Measurements from ENCODE around the gene MLH3. TPM values are rescaled to one million over a fixed set of nuclear protein-coding genes. Genes with fewer than 3 reads are reported as not detected.

MLH3 gene
- total RNA-seq, 1 donor from 2014 or later = 47.0 TPM

DNA sequence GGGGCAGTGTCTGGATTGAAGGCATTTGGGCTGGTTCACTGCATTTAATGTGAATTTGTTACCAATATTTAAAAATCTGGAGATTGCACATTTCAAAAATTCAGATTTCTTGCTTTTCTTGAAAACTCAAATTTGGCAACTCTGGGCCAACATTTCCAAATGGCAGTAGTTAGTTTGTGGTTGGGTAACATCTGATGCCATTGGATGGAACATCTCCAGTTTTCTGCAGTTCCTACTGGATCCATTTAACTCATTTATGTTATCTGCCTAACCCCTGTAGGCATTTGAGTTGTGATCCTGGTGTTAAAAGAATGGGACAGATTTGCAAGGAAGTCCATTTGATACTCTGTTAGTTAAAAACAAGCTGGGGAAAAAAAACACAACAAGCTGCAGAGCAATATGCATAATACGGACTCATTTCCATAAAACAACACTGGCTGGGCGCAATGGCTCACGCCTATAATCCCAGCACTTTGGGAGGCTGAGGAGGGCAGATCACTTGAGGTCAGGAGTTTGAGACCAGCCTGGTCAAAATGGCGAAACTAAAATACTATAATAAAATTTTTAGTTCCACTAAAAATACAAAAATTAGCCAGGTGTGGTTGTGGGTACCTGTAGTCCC, 40.7 kb downstream of the MLH3 start:
- Mint-ChIP-seq H3K27me3 (ENCODE audit: low read depth) (no peaks in the 10 kb centered on the region), H3K4me1 (no peaks in the 10 kb centered on the region), H3K4me3 (no peak overlapping the region), H3K9me3 (no peaks in the 10 kb centered on the region), H3K36me3 (peaks cover 36% of the 10 kb centered on the region), H3K27ac (no peak overlapping the region)
- no peak for DNase-seq (ENCODE audit: low spot score in 2 of 2, unreplicated experiment in 2 of 2)
- TF ChIP-seq, protein P1, sequence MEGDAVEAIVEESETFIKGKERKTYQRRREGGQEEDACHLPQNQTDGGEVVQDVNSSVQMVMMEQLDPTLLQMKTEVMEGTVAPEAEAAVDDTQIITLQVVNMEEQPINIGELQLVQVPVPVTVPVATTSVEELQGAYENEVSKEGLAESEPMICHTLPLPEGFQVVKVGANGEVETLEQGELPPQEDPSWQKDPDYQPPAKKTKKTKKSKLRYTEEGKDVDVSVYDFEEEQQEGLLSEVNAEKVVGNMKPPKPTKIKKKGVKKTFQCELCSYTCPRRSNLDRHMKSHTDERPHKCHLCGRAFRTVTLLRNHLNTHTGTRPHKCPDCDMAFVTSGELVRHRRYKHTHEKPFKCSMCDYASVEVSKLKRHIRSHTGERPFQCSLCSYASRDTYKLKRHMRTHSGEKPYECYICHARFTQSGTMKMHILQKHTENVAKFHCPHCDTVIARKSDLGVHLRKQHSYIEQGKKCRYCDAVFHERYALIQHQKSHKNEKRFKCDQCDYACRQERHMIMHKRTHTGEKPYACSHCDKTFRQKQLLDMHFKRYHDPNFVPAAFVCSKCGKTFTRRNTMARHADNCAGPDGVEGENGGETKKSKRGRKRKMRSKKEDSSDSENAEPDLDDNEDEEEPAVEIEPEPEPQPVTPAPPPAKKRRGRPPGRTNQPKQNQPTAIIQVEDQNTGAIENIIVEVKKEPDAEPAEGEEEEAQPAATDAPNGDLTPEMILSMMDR (IDR thresholded peaks at IDR 0.05; ENCODE audit: unreplicated experiment) = no peak

DNA sequence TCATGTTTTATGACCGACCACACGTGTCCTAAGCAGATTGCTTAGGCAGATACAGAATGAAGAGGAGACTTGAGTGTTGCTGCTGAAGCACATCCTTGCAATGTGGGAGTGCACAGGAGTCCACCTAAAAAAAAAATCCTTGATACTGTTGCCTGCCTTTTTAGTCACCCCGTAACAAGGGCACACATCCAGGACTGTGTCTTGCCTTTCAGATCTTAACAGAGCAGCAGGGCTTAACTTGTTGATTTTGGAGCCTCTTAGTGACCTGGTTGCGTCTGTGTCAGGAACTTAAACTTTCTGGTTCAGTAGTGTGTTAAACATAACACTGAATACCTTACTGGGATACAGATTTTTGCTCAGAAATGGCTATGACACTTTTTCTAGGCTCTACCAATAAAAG, 42.1 kb downstream of the MLH3 start:
- Mint-ChIP-seq H3K4me3 (no peak overlapping the region), H3K9me3 (no peaks in the 10 kb centered on the region), H3K27me3 (ENCODE audit: low read depth) (no peaks in the 10 kb centered on the region), H3K36me3 (peaks cover 42% of the 10 kb centered on the region), H3K4me1 (peaks cover 5% of the 10 kb centered on the region), H3K27ac (no peak overlapping the region)
- TF ChIP-seq, protein P1 (IDR thresholded peaks at IDR 0.05; ENCODE audit: unreplicated experiment) = no peak
- DNase-seq (ENCODE audit: low spot score in 2 of 2, unreplicated experiment in 2 of 2) = no peak

DNA sequence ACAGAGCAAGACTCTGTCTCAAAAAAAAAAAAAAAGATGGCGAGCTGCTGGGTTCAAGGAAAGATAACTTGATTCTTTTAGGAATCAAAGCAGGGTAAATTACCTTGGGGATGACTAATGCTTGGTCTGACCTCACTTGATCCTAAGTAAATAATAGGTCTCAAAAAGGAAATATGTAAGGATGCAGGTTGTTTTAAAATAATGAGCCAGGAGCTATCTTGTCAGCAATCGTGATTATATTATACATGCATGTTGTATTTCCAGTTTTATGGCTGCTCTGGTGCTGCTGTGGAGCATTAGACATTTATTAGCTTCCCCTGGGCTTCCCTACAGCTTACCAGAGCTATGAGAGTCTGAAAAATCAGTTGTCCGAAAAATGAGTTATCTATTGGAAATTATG, 45.9 kb downstream of the MLH3 start:
- peaks cover 36% of the 10 kb centered on the region for H3K36me3 Mint-ChIP-seq
- TF ChIP-seq, protein P1 (IDR thresholded peaks at IDR 0.05; ENCODE audit: unreplicated experiment) = no peak
- no peaks in the 10 kb centered on the region for H3K27me3 Mint-ChIP-seq (ENCODE audit: low read depth)
- no peak for DNase-seq (ENCODE audit: low spot score in 2 of 2, unreplicated experiment in 2 of 2)
- no peak overlapping the region for H3K27ac Mint-ChIP-seq
- peaks cover 22% of the 10 kb centered on the region for H3K4me1 Mint-ChIP-seq
- H3K4me3 Mint-ChIP-seq = no peak overlapping the region
- H3K9me3 Mint-ChIP-seq = peaks cover 5% of the 10 kb centered on the region

DNA sequence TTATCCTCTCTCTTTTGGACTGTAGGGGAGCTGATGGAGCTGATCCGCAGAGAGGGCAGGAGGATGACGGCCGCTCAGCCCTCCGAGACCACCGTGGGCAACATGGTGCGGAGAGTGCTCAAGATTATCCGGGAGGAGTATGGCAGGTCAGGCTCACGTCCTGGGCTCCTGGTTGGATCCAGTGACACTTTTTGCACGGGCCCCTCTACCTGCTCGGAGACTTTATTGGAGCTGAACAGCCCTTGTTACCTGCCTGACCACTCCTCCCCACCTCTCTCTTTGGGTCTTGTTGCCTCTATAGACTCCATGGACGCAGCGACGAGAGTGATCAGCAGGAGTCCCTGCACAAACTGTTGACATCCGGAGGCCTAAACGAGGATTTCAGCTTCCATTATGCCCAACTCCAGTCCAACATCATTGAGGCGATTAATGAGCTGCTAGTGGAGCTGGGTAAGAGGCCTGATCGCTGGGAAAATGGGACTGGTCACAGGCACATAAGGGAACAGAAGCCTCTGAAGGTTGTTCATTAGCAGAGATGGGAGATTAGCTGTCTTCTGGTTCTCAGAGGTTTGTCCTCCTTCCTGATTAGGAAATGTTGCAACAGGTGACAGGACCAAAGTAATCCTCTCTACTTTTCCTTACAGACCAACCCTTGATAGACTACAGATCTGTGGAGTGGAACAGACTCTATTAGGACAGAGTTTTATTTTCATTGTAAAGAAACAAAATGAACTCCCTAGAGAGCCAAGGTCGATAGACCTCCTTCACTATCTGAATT, 47.8 kb downstream of the MLH3 start:
- Mint-ChIP-seq H3K27ac (peak overlapping the region; percentile 98), H3K4me1 (peaks cover 22% of the 10 kb centered on the region), H3K27me3 (ENCODE audit: low read depth) (no peaks in the 10 kb centered on the region), H3K9me3 (peaks cover 5% of the 10 kb centered on the region), H3K4me3 (peak overlapping the region; percentile 99), H3K36me3 (peaks cover 29% of the 10 kb centered on the region)
- TF ChIP-seq, protein P1 (IDR thresholded peaks at IDR 0.05; ENCODE audit: unreplicated experiment) = no peak
- peak in 1 of 2 experiments; percentile 39 for DNase-seq (ENCODE audit: low spot score in 2 of 2, unreplicated experiment in 2 of 2)

DNA sequence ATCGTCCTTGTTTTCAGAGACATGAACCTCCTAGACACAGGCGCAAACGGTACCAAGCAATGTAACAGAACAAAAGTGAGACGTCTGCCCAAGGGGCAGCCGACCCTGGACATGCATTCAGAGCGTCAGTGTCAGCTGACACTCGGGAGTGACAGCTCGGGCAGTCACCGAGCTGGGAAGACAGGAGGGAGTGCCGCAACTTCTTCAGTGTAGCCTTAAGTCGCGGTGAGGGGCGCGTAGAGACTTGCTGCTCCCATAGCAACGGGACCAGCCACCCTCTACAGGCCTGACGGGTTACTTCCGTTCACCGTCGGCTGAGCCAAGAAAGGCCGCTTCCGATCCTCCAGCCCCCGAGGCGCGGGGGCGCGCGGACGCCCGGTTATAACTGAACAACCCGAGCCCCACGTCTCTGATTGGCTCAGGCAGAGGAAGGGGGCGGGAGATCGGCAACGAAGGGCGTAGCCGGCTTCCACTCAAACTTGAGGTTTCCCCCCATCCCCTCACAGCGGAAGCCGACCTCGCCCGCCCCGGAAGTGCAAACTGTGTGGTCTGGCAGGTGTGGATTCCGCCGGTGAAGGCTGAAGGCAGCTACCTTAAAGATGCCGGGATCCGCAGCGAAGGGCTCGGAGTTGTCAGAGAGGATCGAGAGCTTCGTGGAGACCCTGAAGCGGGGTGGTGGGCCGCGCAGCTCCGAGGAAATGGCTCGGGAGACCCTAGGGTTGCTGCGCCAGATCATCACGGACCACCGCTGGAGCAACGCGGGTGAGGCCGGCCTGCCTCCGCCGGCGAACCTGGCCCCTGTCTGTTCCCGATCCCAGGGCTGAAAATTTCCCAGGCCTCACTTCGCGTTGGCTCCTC, 48.6 kb downstream of the MLH3 start, which contains the start of gene EIF2B2:
Gene EIF2B2 (plus strand): TSS at position 530 of the 858 bp plus-strand sequence. CDS start 70 bp downstream, at position 600.
- Mint-ChIP-seq H3K4me3 (peak within 1 kb of the TSS; percentile 99), H3K27ac (peak within 1 kb of the TSS; percentile 98), H3K27me3 (ENCODE audit: low read depth) (no peaks in the 10 kb centered on the region), H3K36me3 (peaks cover 25% of the 10 kb centered on the region), H3K9me3 (peaks cover 5% of the 10 kb centered on the region), H3K4me1 (peaks cover 22% of the 10 kb centered on the region)
- TF ChIP-seq, protein P1 (IDR thresholded peaks at IDR 0.05; ENCODE audit: unreplicated experiment) = no peak
- peak; percentile 95 to 98 for DNase-seq (ENCODE audit: low spot score in 2 of 2, unreplicated experiment in 2 of 2)
